Mesenchymal stem cell (in vitro differentiated cells and primary cell): ENCODE data around the gene ZFAND2A.

Source experiments
- DNase-seq: peaks from one replicate; pipeline ENCODE4 v3.0.0-alpha.2; 2013
- H2AFZ ChIP-seq: one replicate; pipeline ENCODE4 v1.6.1; 2013; ENCODE audit warnings: low read depth, mild to moderate bottlenecking, control low read depth, inconsistent platforms, low read length, moderate library complexity
- H2AK5ac ChIP-seq: 2 replicates; pipeline ENCODE4 v1.6.1; 2013; ENCODE audit warnings: low read length, moderate library complexity, mild to moderate bottlenecking, inconsistent platforms; ENCODE audit not compliant: severe bottlenecking
- H2BK120ac ChIP-seq: one replicate; pipeline ENCODE4 v1.6.1; 2013; ENCODE audit warnings: low read depth, mild to moderate bottlenecking, inconsistent platforms, low read length, moderate library complexity
- H2BK12ac ChIP-seq, 2 experiments: one replicate each; pipeline ENCODE4 v1.6.1; 2013; ENCODE audit warnings: inconsistent platforms in 2 of 2, low read length in 2 of 2, mild to moderate bottlenecking in 2 of 2, moderate library complexity in 2 of 2, control low read depth in 1 of 2
- H2BK15ac ChIP-seq: one replicate; pipeline ENCODE4 v1.6.1; 2013; ENCODE audit warnings: mild to moderate bottlenecking, low read depth, inconsistent platforms; ENCODE audit not compliant: poor library complexity, severe bottlenecking
- H2BK5ac ChIP-seq: 2 replicates; pipeline ENCODE4 v1.6.1; 2013; ENCODE audit warnings: low read depth, mild to moderate bottlenecking, low read length, control low read depth, inconsistent platforms; ENCODE audit not compliant: poor library complexity, severe bottlenecking
- H3K14ac ChIP-seq, 2 experiments: one replicate each; pipeline ENCODE4 v1.6.1; 2013; ENCODE audit warnings: inconsistent platforms in 2 of 2, low read length in 2 of 2, control low read depth in 1 of 2, mild to moderate bottlenecking in 1 of 2, moderate library complexity in 1 of 2
- H3K18ac ChIP-seq, 2 experiments: one replicate each; pipeline ENCODE4 v1.6.1; 2013; ENCODE audit warnings: inconsistent platforms in 2 of 2, low read length in 2 of 2, control low read depth in 1 of 2, low read depth in 1 of 2, mild to moderate bottlenecking in 1 of 2
- H3K23ac ChIP-seq, 2 experiments: one replicate each; pipeline ENCODE4 v1.6.1; 2013; ENCODE audit warnings: inconsistent platforms in 2 of 2, low read length in 2 of 2, mild to moderate bottlenecking in 2 of 2, moderate library complexity in 2 of 2, control low read depth in 1 of 2
- H3K27ac ChIP-seq: 2 replicates; pipeline ENCODE4 v1.5.1; 2013; ENCODE audit warnings: mild to moderate bottlenecking, moderate library complexity, low read length, control low read depth, inconsistent platforms; ENCODE audit not compliant: poor library complexity, severe bottlenecking
- H3K27me3 ChIP-seq, 2 experiments: 2 replicates each; pipeline versions ENCODE4 v1.6.1 to v1.7.0; 2013; ENCODE audit warnings: low read length in 2 of 2, mild to moderate bottlenecking in 2 of 2, moderate library complexity in 2 of 2, control low read depth in 1 of 2, inconsistent platforms in 1 of 2; ENCODE audit not compliant: control insufficient read depth in 1 of 2, insufficient read depth in 1 of 2
- H3K36me3 ChIP-seq, 2 experiments: 2 replicates each; pipeline versions ENCODE4 v1.6.1 to v1.7.0; 2013; ENCODE audit warnings: low read length in 2 of 2, control low read depth in 1 of 2, inconsistent platforms in 1 of 2, low read depth in 1 of 2, mild to moderate bottlenecking in 1 of 2; ENCODE audit not compliant: insufficient read depth in 2 of 2, control insufficient read depth in 1 of 2
- H3K4ac ChIP-seq, 2 experiments: one replicate each; pipeline ENCODE4 v1.6.1; 2013; ENCODE audit warnings: inconsistent platforms in 2 of 2, low read length in 2 of 2, mild to moderate bottlenecking in 2 of 2, moderate library complexity in 2 of 2, control low read depth in 1 of 2, low read depth in 1 of 2
- H3K4me1 ChIP-seq: 2 replicates; pipeline ENCODE4 v1.6.1; 2013; ENCODE audit warnings: low read depth, low read length, control low read depth; ENCODE audit not compliant: control insufficient read depth, insufficient read depth
- H3K4me2 ChIP-seq: 2 replicates; pipeline ENCODE4 v1.6.1; 2013; ENCODE audit warnings: low read length, mild to moderate bottlenecking, inconsistent platforms; ENCODE audit not compliant: poor library complexity, severe bottlenecking
- H3K4me3 ChIP-seq, 2 experiments: 2 replicates each; pipeline versions ENCODE4 v1.5.1 to v1.7.0; 2013; ENCODE audit warnings: low read length in 2 of 2, mild to moderate bottlenecking in 2 of 2, control low read depth in 1 of 2, low read depth in 1 of 2; ENCODE audit not compliant: insufficient read depth in 1 of 2
- H3K79me1 ChIP-seq: replicated peaks from 2 replicates; pipeline ENCODE4 v1.6.1; 2013; ENCODE audit warnings: mild to moderate bottlenecking, control low read depth, low read length, inconsistent platforms; ENCODE audit not compliant: poor library complexity, severe bottlenecking
- H3K9ac ChIP-seq: 2 replicates; pipeline ENCODE4 v1.7.0; 2013; ENCODE audit warnings: mild to moderate bottlenecking, low read length, moderate library complexity
- H3K9me3 ChIP-seq: 2 replicates; pipeline ENCODE4 v1.7.0; 2013; ENCODE audit warnings: mild to moderate bottlenecking, low read length; ENCODE audit not compliant: control insufficient read depth
- H4K8ac ChIP-seq: one replicate; pipeline ENCODE4 v1.6.1; 2013; ENCODE audit warnings: inconsistent platforms, mild to moderate bottlenecking, low read length, moderate library complexity
- H4K91ac ChIP-seq: one replicate; pipeline ENCODE4 v1.6.1; 2013; ENCODE audit warnings: mild to moderate bottlenecking, low read length, inconsistent platforms
- WGBS: methylation state at CpG from one replicate; pipeline ENCODE4 v1.1.7; 2013; ENCODE audit warnings: mixed read lengths; 5-methylcytosine and 5-hydroxymethylcytosine counted together

The ZFAND2A gene

GRCh38 chr7:1123715-1124114 is 36.3 kb downstream of the ZFAND2A start:
- Histone ChIP-seq H3K27ac (peak overlapping the region; percentile 27), H2AFZ (no peak overlapping the region), H3K14ac (no peak overlapping the region), H2BK12ac (no peak overlapping the region), H3K36me3 (peaks cover 12 to 44% of the 10 kb centered on the region in 2 experiments), H4K91ac (no peak overlapping the region), H3K79me1 (peaks cover 40% of the 10 kb centered on the region), H2AK5ac (no peak overlapping the region), H3K9me3 (no peaks in the 10 kb centered on the region), H3K4me2 (no peak overlapping the region), H3K27me3 (no peaks in the 10 kb centered on the region), H4K8ac (no peak overlapping the region), H3K4me3 (peak overlapping the region in 1 of 2 experiments; percentile 75), H3K4ac (no peak overlapping the region), H3K4me1 (peaks cover 37% of the 10 kb centered on the region), H2BK5ac (no peak overlapping the region), H3K23ac (no peak overlapping the region), H3K9ac (peak overlapping the region; percentile 92), H2BK15ac (peak overlapping the region; percentile 34), H3K18ac (peak overlapping the region in 1 of 2 experiments; percentile 28), H2BK120ac (peak overlapping the region; percentile 82)
- DNase-seq = peak; percentile 91
- WGBS = 11% methylated on average over 17 of the region's 17 CpGs

GRCh38 chr7:1122832-1123501 is 37.0 kb downstream of the ZFAND2A start:
- Histone ChIP-seq H2BK120ac (peak overlapping the region; percentile 82), H3K18ac (peak overlapping the region; percentile 28 to 59), H3K4me2 (no peak overlapping the region), H3K27ac (peak overlapping the region; percentile 27), H4K8ac (peak overlapping the region; percentile 90), H3K27me3 (no peaks in the 10 kb centered on the region), H3K4me1 (peaks cover 37% of the 10 kb centered on the region), H3K9ac (peak overlapping the region; percentile 92), H3K79me1 (peaks cover 40% of the 10 kb centered on the region), H3K4me3 (peak overlapping the region in 1 of 2 experiments; percentile 75), H3K4ac (peak overlapping the region; percentile 60 to 66), H3K14ac (no peak overlapping the region), H3K23ac (no peak overlapping the region), H3K36me3 (peaks cover 12 to 44% of the 10 kb centered on the region in 2 experiments), H2AFZ (peak overlapping the region; percentile 11), H4K91ac (peak overlapping the region; percentile 84), H2BK15ac (peak overlapping the region; percentile 57), H3K9me3 (no peaks in the 10 kb centered on the region), H2BK5ac (no peak overlapping the region), H2BK12ac (peak overlapping the region in 1 of 2 experiments; percentile 83), H2AK5ac (peak overlapping the region; percentile 85)
- 85% methylated on average over 31 of the region's 31 CpGs for WGBS
- DNase-seq = no peak

- peaks cover 11 to 44% of the 10 kb centered on the region in 2 experiments for H3K36me3 ChIP-seq
- no peak overlapping the region for H2AFZ ChIP-seq
- H2AK5ac ChIP-seq = peak overlapping the region; percentile 19
- peak overlapping the region in 1 of 2 experiments; percentile 66 for H3K4ac ChIP-seq
- H3K27me3 ChIP-seq = no peaks in the 10 kb centered on the region
- H4K91ac ChIP-seq = peak overlapping the region; percentile 84
- peak overlapping the region; percentile 92 for H3K9ac ChIP-seq
- H2BK15ac ChIP-seq = peak overlapping the region; percentile 26
- DNase-seq = no peak
- 74% methylated on average over 28 of the region's 28 CpGs for WGBS
- no peak overlapping the region for H3K14ac ChIP-seq
- peaks cover 37% of the 10 kb centered on the region for H3K4me1 ChIP-seq
- H3K23ac ChIP-seq = peak overlapping the region in 1 of 2 experiments; percentile 68
- no peak overlapping the region for H3K4me2 ChIP-seq
- no peak overlapping the region for H2BK5ac ChIP-seq
- H2BK12ac ChIP-seq = peak overlapping the region in 1 of 2 experiments; percentile 65
- no peaks in the 10 kb centered on the region for H3K9me3 ChIP-seq
- H3K27ac ChIP-seq = no peak overlapping the region
- H2BK120ac ChIP-seq = peak overlapping the region; percentile 15
- peak overlapping the region; percentile 90 for H4K8ac ChIP-seq
- H3K4me3 ChIP-seq = no peak overlapping the region
- H3K18ac ChIP-seq = peak overlapping the region in 1 of 2 experiments; percentile 59
- peaks cover 40% of the 10 kb centered on the region for H3K79me1 ChIP-seq
Measured at GRCh38 chr7:1121886-1122831, 37.8 kb downstream of the ZFAND2A start.

- Histone ChIP-seq H3K4ac (no peak overlapping the region), H2BK12ac (no peak overlapping the region), H3K4me2 (no peak overlapping the region), H2AFZ (no peak overlapping the region), H4K91ac (no peak overlapping the region), H3K27me3 (no peaks in the 10 kb centered on the region), H4K8ac (no peak overlapping the region), H3K18ac (no peak overlapping the region), H2BK5ac (no peak overlapping the region), H3K9me3 (no peaks in the 10 kb centered on the region), H3K36me3 (peaks cover 4 to 37% of the 10 kb centered on the region in 2 experiments), H3K79me1 (peaks cover 38% of the 10 kb centered on the region), H3K23ac (no peak overlapping the region), H3K14ac (no peak overlapping the region), H3K4me3 (no peak overlapping the region), H2BK120ac (no peak overlapping the region), H3K27ac (no peak overlapping the region), H3K4me1 (peaks cover 37% of the 10 kb centered on the region), H3K9ac (no peak overlapping the region), H2AK5ac (no peak overlapping the region), H2BK15ac (peak overlapping the region; percentile 85)
- 98% methylated on average over 14 of the region's 14 CpGs for WGBS
- no peak for DNase-seq
Measured at GRCh38 chr7:1121476-1121875, 38.5 kb downstream of the ZFAND2A start.
